GM18909 (cell line): ENCODE data around the gene PNCK.

Experiments
- ATAC-seq: cut with Tn5 transposase; IDR thresholded peaks from one replicate; pipeline ENCODE4 v1.9.1; 2021; ENCODE audit warnings: mild to moderate bottlenecking; ENCODE audit not compliant: unreplicated experiment, poor library complexity

PNCK gene

GRCh38 chrX:153633048-153633447 lies 40.6 kb downstream of the PNCK start:
- no peak for ATAC-seq

- no peak for ATAC-seq
These were observed 41.0 kb downstream of the PNCK start for GRCh38 chrX:153632595-153632946.

DNA sequence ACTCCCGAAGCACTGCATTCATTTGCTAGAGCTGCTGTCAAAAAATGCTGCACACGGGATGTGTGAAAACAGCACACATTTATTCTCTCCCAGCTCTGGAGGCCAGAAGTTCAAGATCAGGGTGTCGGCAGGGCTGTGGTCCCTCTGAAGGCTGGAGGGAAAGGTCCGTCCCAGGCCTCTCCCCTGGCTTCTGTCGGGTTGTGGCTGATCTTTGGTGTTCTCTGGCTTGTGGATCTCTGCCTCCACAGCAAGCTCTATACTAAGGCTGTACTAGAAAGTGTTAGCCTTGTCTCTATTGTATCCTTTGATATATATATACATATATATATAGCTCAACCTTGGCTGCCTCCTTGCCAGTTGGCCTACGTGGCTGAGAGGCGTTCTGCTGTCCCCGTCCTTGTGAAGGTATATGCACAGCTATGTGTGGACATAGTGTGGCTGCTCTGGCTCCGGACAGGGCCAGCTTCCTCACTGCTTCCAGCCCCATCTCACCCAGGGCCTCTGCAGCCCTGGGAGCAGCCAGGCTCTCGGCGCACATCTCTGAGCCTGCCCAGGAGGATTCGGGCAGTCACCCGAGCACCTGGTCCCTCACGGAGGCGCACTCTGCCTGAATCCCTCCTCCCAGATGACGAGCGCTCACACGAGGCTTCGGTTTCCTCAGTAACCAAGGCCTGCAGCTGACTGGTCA lies 41.6 kb downstream of the PNCK start:
- ATAC-seq = no peak

DNA sequence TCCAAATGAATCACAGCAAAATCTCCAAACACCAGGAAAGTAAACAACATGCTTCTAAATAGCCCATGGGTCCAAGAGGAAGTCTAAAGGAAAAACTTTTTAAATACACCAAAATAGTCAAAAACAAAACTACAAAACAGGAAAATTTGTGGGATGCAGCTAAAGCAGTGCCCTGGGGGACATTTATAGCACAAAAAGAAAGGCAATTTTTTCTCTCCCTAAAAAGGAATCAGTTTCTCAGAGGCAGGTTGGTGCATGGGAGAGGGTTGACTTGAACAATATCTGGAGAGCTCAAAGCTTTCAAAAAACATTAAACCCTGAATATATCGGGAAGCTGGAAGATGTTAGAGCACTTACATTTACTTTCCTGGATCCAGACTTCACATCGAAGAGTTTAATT lies 42.3 kb downstream of the PNCK start:
- no peak for ATAC-seq

DNA sequence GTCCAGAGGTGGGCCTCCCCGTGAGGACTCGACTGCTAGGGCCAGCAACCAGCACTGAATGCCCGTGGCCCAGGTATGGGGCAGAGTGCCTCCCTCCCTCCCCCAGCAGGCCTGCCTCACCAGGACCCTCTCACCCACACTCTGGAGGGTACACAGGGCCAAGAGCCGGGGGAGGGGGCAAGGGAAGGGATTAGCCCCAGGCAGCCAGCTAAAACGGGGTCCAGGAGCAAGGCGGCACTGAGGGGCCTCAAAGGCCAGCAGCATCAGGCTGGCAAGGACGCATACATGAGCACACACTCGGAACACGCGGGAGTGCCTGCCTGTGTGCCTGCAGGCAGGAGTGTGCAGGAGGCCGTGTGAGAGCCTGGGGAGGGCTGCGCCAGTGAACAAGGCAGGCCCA lies 44.9 kb downstream of the PNCK start:
- no peak for ATAC-seq

DNA sequence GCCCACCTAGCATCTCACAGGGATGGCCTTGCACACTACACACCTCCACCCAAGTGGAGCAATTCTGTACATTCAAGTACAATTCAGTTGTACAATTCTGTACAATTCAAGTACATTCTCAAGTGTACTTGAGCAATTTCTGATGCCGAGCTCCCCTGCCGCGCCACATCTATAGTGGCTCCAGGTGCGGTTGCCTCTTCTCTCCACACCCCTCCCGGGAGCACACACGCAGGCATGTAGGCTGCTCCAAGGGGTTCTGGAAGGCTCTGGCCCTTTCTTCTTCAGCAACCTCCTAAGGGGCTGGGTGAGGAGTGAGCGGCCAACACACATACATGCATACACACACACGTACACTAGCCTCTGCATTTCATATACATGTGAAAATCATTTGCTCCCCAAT lies 45.5 kb downstream of the PNCK start:
- ATAC-seq = no peak

DNA sequence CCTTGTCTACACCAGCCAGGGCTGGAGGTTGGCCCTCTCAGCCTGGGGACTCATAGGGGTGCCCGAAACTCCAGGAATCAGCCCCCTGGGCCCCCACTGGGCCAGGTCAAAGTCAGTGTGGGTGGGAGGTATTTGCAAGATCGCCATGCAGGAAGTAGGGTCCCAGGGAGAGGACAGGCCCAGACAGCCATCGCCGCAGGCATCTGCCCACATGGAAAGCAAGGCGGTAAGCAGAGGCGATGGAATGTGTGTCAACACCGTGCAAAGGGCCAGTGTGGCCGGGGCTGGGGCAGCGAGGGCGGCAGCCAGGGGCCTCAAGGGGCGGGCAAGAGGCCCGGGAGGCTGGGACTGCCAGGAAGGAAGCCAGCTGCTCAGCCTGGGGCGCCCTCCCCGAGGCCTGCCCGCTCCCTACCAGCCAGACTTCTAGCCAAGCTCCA lies 45.9 kb downstream of the PNCK start:
- no peak for ATAC-seq

DNA sequence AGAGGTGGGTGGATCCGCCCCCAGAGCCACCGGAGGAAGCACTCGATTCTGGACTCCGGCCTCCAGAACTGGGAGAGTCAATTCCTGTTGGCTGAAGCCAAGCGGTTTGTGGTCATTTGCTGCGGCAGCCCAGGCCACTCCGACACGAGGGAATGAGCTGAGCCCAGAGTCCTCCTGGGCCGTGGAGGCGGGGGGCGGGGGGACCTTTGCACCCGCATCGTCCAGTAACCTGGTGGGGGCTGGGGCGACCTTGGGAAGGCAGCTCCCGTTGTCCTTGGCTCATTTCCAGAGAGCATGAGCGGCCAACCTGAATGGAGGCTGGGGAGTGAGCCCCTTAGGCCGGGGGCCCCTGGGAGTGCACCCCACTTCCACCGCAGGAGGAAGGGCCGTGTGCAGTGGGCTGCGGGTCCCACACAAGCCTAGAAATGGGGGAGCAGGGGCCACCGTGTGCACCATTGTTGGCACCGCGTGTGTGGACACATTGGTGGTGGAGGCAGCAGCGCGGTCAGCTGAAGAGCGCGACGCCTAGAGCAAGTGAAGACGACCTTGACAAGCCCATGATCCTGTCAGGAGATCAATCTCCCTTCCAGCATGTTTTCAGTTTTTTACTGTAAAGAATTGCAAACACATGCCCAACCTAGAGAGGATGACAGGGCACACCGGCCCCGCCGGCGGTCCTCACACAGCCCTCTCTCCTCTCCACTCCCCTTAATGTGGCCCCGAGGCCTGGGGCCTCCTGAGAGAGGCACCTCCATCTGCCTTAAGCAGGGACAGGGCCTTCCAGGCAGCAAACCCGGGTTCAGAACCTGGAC lies 46.5 kb downstream of the PNCK start:
- ATAC-seq = no peak

- ATAC-seq = no peak
These were observed 47.5 kb downstream of the PNCK start for GRCh38 chrX:153626025-153626633.

DNA sequence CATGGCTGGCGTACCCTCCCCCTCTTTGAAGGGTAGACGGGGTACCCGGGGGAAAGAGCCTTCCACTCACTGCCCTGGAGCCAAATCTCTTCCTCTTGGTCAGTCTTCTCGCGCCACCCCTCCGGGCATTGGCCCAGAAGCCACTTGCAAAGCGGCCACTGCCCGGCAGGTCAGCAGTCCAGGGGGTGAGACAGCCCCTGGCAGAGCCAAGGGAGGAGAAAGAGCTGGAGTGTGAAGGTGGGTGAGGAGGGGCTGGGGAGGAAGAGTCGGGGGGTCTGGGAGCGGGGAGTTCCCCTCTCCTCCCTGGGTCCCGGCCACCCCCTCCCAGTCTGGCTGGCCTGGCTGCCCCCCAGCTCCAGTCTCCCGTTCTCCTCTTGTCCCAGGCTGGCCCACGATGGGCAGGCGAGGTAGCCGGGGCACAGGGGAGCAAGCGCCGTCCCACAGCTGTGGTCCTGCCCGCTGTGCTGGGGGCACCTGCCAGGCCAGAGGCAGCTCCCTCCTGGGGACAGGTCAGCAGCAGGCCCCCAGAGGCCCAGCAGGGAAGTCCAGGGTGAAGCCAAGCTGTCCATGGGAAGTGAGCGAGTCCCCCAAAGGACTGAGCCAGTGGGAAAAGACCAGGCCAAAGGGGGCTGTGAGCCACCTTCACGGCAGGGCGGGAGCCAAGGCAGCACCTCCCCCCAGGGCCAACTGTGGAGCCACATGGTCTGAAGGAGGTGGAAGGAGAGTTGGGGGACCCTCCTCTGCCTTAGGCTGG lies 48.2 kb downstream of the PNCK start:
- no peak for ATAC-seq

GRCh38 chrX:153624196-153625091 lies 49.2 kb downstream of the PNCK start:
- no peak for ATAC-seq

DNA sequence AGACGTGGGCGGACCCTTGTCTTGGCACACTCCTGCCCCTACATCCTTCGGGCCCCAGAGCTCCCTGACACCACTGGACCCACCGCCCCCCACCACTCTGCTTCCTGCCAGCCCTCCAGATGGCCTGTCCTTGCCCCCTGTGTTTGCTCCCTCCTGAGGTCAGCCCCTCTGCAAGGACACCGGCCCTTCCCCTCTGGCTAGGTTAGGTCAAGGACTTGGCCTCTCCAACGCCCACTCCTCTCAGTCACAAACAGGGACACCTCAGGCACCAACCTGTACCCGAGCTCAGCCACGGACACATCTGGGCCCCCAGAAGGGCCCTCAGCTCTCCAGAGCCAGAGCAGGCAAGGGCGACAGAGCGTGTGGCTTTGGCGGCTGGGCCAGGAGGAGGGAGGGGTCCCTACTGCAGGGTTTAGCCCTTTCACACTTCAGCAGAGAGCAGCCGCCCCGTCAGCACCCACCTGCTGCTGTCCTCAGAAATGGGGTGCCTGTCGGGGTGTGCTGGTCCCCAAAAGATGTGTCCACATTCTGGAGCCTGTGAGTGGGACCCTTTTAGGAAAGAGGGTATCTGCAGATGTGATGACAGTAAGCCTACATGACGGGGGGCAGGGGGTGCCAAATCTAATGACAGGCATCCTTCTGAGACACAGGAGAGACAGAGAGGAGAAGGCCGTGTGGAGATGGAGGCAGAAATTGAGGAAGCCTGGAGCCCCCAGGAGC lies 50.1 kb downstream of the PNCK start:
- ATAC-seq = no peak

DNA sequence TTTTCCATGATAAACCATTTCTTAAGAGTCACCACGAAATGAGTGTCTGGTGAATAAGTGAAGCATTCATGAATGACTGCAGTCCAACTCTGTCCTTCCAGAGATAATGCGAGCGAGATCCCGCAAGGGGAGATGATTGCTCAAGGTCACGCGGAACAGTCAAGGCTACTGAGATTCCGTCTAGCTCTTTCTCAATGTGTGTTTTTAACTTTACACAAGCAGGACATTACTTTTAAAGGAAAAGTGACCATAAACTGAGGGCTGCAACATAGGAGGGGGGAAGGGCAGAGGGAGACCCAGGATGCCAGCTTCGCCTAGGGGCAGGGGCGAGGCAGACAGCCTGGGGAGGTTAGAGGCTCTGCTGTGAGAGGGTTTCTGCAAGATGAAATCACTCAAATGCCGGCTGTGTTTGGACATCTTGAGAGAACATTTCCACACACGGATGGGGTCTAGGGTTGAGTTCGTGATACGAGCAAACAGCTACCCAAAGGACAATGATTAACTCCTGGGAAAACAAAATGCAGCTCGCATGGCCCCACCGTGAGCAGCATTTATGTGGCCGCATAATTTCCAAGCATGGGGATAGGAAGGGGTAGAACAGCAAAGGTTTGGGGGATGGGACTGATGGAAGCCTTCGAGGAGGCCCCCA lies 50.8 kb downstream of the PNCK start:
- no peak for ATAC-seq

DNA sequence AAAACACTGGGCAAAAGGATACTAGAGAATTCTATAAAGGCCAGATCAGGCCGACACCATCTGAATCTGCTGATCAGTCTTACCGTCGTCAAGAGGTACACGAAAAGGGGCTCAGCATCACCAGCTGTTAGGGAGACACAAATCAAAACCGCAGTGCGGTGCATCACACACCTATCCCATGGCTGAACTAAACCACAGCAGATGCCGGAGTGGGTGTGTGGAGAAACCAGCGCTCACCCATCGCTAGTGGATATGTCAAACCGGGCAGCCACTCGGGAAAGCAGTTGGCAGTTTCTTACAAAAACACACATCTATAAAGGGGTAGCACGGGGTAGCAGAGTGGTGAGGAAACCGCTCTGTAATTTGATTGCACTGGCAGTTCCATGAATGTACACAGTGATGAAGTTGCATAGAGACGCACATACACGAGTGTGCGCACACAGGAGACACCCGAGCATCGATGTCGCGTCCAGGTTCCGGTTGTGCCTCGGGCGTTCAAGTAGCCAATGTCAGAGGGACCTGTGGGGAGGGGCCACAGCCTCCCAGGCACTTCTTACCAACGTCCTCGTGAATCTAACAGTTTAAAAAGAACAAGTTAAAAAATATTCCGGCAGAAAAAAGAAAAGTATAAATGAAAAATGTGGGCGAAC lies 51.5 kb downstream of the PNCK start:
- ATAC-seq = no peak

- ATAC-seq = no peak
These were observed 53.0 kb downstream of the PNCK start for GRCh38 chrX:153620576-153620975.
